H1 (cell line): Measurements from ENCODE around the gene CARF. TPM values are rescaled to one million over a fixed set of nuclear protein-coding genes. Genes with fewer than 3 reads are reported as not detected.

ENCODE experiments used
- CEBPB ChIP-seq: IDR thresholded peaks from 2 replicates; pipeline ENCODE4 v1.6.1; 2012; ENCODE audit warnings: low read depth, low read length
- FOSL1 ChIP-seq: IDR thresholded peaks from 2 replicates; pipeline ENCODE4 v1.6.1; 2011; ENCODE audit warnings: mild to moderate bottlenecking, low read depth, low read length, moderate library complexity; ENCODE audit not compliant: insufficient read depth
- TEAD4 ChIP-seq: IDR thresholded peaks from 2 replicates; pipeline ENCODE4 v1.6.1; 2012; ENCODE audit warnings: low read depth, low read length, inconsistent platforms, mixed read lengths
- polyA plus RNA-seq, 7 experiments: library from polyadenylated mRNA; depleted of rRNA in 3 of 7; stranded (reverse) in 5 of 7; unstranded in 2 of 7; fragments of >200 nt in 5 of 7; fragments of 200-250 nt in 2 of 7; gene quantifications; 1 replicate in 5 of 7; 2 replicates in 1 of 7; 4 replicates in 1 of 7; pipeline versions ENCODE4 v1.2.1 to v1.2.3, GENCODE V29; 2011 to 2013; ENCODE audit warnings: missing spikeins in 2 of 7, mixed read lengths in 2 of 7
- total RNA-seq: library from RNA; stranded (reverse); fragmentation: NEBNext Ultra II Directional; extraction: Animal tissue kit (Norgen Biotek cat#: 25700); gene quantifications from 2 replicates; pipeline ENCODE4 v1.2.1, GENCODE V29; 2021

Gene CARF
- total and polyA plus RNA-seq, 2 of the 8 experiments (the other 6 are each of a cell fraction or from before 2014, with no cell fraction given) = 2.0 to 2.6 TPM

- TF ChIP-seq TEAD4 (no peak), FOSL1 (no peak), CEBPB (no peak)
- TF ChIP-seq, all 59 proteins: peak for 0
Observed at GRCh38 chr2:202877699-202878098, 34.4 kb upstream of the CARF start (continued).
